BLaER1 treated with 17β-estradiol and CSF1 and Interleukin-3, amounts not matched to agents 10 nM and 100 nM (cell line): ENCODE data around the gene KIF5A.

ENCODE experiments used
- H3K27ac ChIP-seq, 11 experiments: shearing (Covaris generic); formaldehyde crosslinking; 2 replicates each; pipeline ENCODE4 v1.8.1; 2022
- H3K27me3 ChIP-seq, 11 experiments: shearing (Covaris generic); formaldehyde crosslinking; 2 replicates each; pipeline ENCODE4 v1.8.1; 2022
- H3K36me3 ChIP-seq, 11 experiments: shearing (Covaris generic); formaldehyde crosslinking; 2 replicates each; pipeline ENCODE4 v1.8.1; 2022
- H3K4me1 ChIP-seq, 10 experiments: shearing (Covaris generic); formaldehyde crosslinking; 2 replicates each; pipeline ENCODE4 v1.8.1; 2022
- H3K4me2 ChIP-seq, 11 experiments: shearing (Covaris generic); formaldehyde crosslinking; 2 replicates each; pipeline ENCODE4 v1.8.1; 2022
- H3K4me3 ChIP-seq, 10 experiments: shearing (Covaris generic); formaldehyde crosslinking; 2 replicates each; pipeline ENCODE4 v1.8.1; 2022
- H3K9ac ChIP-seq, 11 experiments: shearing (Covaris generic); formaldehyde crosslinking; 2 replicates each; pipeline ENCODE4 v1.8.1; 2022
- H3K9me3 ChIP-seq, 11 experiments: shearing (Covaris generic); formaldehyde crosslinking; replicated peaks in 1 of 11; 2 replicates each; pipeline ENCODE4 v1.8.1; 2022
- H4K20me1 ChIP-seq, 11 experiments: shearing (Covaris generic); formaldehyde crosslinking; 2 replicates each; pipeline ENCODE4 v1.8.1; 2022
- Cebpa-rat ChIP-seq, 11 experiments: shearing (Covaris generic); IDR thresholded peaks; 2 replicates each; pipeline ENCODE4 v1.8.1; 2022

Gene KIF5A

GRCh38 chr12:57603815-57604453 lies 54.1 kb downstream of the KIF5A start:
- Histone ChIP-seq H3K4me3 (peak overlapping the region; percentile 51 to 72 (median 60)), H4K20me1 (no peaks in the 10 kb centered on the region), H3K27me3 (peaks cover 36 to 65% (median 54%) of the 10 kb centered on the region in 11 experiments), H3K27ac (peak overlapping the region in 10 of 11 experiments; percentile 56 to 71 (median 66); a peak in 16 of 22 replicates), H3K36me3 (peaks cover 0 to 36% (median 10%) of the 10 kb centered on the region in 11 experiments; a peak in 7 of 22 replicates), H3K9ac (peak overlapping the region in 10 of 11 experiments; percentile 66 to 74 (median 70); a peak in 19 of 22 replicates), H3K9me3 (no peaks in the 10 kb centered on the region), H3K4me1 (peaks cover 21 to 43% (median 34%) of the 10 kb centered on the region in 10 experiments; a peak in 19 of 20 replicates), H3K4me2 (peak overlapping the region; percentile 78 to 94 (median 89))
- no peak for TF ChIP-seq Cebpa-rat (IDR thresholded peaks at IDR 0.05)

- Histone ChIP-seq H3K27me3 (peaks cover 38 to 70% (median 59%) of the 10 kb centered on the region in 11 experiments), H4K20me1 (no peaks in the 10 kb centered on the region), H3K9ac (peak within 1 kb of the TSS; percentile 29 to 74 (median 70); a peak in 21 of 22 replicates), H3K4me3 (peak within 1 kb of the TSS; percentile 51 to 72 (median 60)), H3K4me1 (peaks cover 21 to 48% (median 36%) of the 10 kb centered on the region in 10 experiments; a peak in 19 of 20 replicates), H3K4me2 (peak within 1 kb of the TSS; percentile 78 to 94 (median 89)), H3K27ac (peak within 1 kb of the TSS; percentile 44 to 71 (median 65); a peak in 18 of 22 replicates), H3K9me3 (no peaks in the 10 kb centered on the region), H3K36me3 (peaks cover 0 to 30% (median 9%) of the 10 kb centered on the region in 11 experiments; a peak in 7 of 22 replicates)
- no peak for TF ChIP-seq Cebpa-rat (IDR thresholded peaks at IDR 0.05)
Measured at GRCh38 chr12:57604454-57604991, 54.7 kb downstream of the KIF5A start, which contains the start of gene DTX3. Gene DTX3, plus strand, starts transcription at chr12:57604824. Its CDS starts 1,694 bp downstream, at chr12:57606518.

- Histone ChIP-seq H3K27me3 (peaks cover 39 to 75% (median 64%) of the 10 kb centered on the region in 11 experiments), H3K36me3 (peaks cover 0 to 24% (median 9%) of the 10 kb centered on the region in 11 experiments; a peak in 7 of 22 replicates), H3K27ac (peak overlapping the region in 10 of 11 experiments; percentile 16 to 71 (median 62); a peak in 16 of 22 replicates), H4K20me1 (no peaks in the 10 kb centered on the region), H3K9me3 (no peaks in the 10 kb centered on the region), H3K4me1 (peaks cover 21 to 43% (median 34%) of the 10 kb centered on the region in 10 experiments; a peak in 19 of 20 replicates), H3K4me3 (peak overlapping the region; percentile 51 to 72 (median 60)), H3K4me2 (peak overlapping the region; percentile 78 to 94 (median 88)), H3K9ac (peak overlapping the region; percentile 29 to 74 (median 66); a peak in 18 of 22 replicates)
- no peak for TF ChIP-seq Cebpa-rat (IDR thresholded peaks at IDR 0.05)
Measured at GRCh38 chr12:57604992-57605810, 55.4 kb downstream of the KIF5A start.

- H3K27ac ChIP-seq: no peak overlapping the region
Measured at GRCh38 chr12:57605811-57606311, 56.0 kb downstream of the KIF5A start.

GRCh38 chr12:57606399-57606798 lies 56.6 kb downstream of the KIF5A start:
- Histone ChIP-seq H4K20me1 (no peaks in the 10 kb centered on the region), H3K9ac (no peak overlapping the region), H3K27ac (no peak overlapping the region), H3K4me1 (peaks cover 26 to 50% (median 40%) of the 10 kb centered on the region in 10 experiments; a peak in 19 of 20 replicates), H3K27me3 (peaks cover 49 to 87% (median 73%) of the 10 kb centered on the region in 11 experiments), H3K36me3 (peaks cover 0 to 12% (median 4%) of the 10 kb centered on the region in 11 experiments; a peak in 6 of 22 replicates), H3K4me2 (peak overlapping the region in 3 of 11 experiments; percentile 78 to 90 (median 88); a peak in 1 of 22 replicates), H3K4me3 (no peak overlapping the region), H3K9me3 (no peaks in the 10 kb centered on the region)
- no peak for TF ChIP-seq Cebpa-rat (IDR thresholded peaks at IDR 0.05)

More at GRCh38 chr12:57605811-57606311, 56.0 kb downstream of the KIF5A start:
- Histone ChIP-seq H4K20me1 (no peaks in the 10 kb centered on the region), H3K9me3 (no peaks in the 10 kb centered on the region), H3K4me2 (peak overlapping the region; percentile 78 to 94 (median 88); a peak in 17 of 22 replicates), H3K36me3 (peaks cover 0 to 17% (median 7%) of the 10 kb centered on the region in 11 experiments; a peak in 7 of 22 replicates), H3K4me1 (peaks cover 24 to 45% (median 37%) of the 10 kb centered on the region in 10 experiments; a peak in 19 of 20 replicates), H3K4me3 (no peak overlapping the region), H3K9ac (no peak overlapping the region), H3K27me3 (peaks cover 45 to 82% (median 71%) of the 10 kb centered on the region in 11 experiments)
- no peak for TF ChIP-seq Cebpa-rat (IDR thresholded peaks at IDR 0.05)

GRCh38 chr12:57606821-57607220 lies 57.0 kb downstream of the KIF5A start:
- Histone ChIP-seq H3K9me3 (no peaks in the 10 kb centered on the region), H3K27ac (no peak overlapping the region), H3K36me3 (peaks cover 0 to 8% (median under 1%) of the 10 kb centered on the region in 11 experiments; a peak in 4 of 22 replicates), H3K9ac (no peak overlapping the region), H3K4me1 (peaks cover 26 to 52% (median 41%) of the 10 kb centered on the region in 10 experiments; a peak in 19 of 20 replicates), H3K4me2 (no peak overlapping the region), H3K4me3 (no peak overlapping the region), H3K27me3 (peaks cover 49 to 87% (median 73%) of the 10 kb centered on the region in 11 experiments), H4K20me1 (no peaks in the 10 kb centered on the region)
- no peak for TF ChIP-seq Cebpa-rat (IDR thresholded peaks at IDR 0.05)

- Histone ChIP-seq H3K36me3 (no peaks in the 10 kb centered on the region), H3K4me3 (no peak overlapping the region), H3K4me2 (peak overlapping the region in 7 of 11 experiments; percentile 18 to 53 (median 37); a peak in 10 of 22 replicates), H3K27ac (no peak overlapping the region), H4K20me1 (no peaks in the 10 kb centered on the region), H3K4me1 (peaks cover 26 to 65% (median 54%) of the 10 kb centered on the region in 10 experiments; a peak in 19 of 20 replicates), H3K9ac (no peak overlapping the region), H3K27me3 (peaks cover 49 to 82% (median 69%) of the 10 kb centered on the region in 11 experiments), H3K9me3 (no peaks in the 10 kb centered on the region)
- no peak for TF ChIP-seq Cebpa-rat (IDR thresholded peaks at IDR 0.05)
Measured at GRCh38 chr12:57607958-57608663, 58.3 kb downstream of the KIF5A start.
